ENCODE data around the gene ACAP2.

- TF ChIP-seq, protein P1, sequence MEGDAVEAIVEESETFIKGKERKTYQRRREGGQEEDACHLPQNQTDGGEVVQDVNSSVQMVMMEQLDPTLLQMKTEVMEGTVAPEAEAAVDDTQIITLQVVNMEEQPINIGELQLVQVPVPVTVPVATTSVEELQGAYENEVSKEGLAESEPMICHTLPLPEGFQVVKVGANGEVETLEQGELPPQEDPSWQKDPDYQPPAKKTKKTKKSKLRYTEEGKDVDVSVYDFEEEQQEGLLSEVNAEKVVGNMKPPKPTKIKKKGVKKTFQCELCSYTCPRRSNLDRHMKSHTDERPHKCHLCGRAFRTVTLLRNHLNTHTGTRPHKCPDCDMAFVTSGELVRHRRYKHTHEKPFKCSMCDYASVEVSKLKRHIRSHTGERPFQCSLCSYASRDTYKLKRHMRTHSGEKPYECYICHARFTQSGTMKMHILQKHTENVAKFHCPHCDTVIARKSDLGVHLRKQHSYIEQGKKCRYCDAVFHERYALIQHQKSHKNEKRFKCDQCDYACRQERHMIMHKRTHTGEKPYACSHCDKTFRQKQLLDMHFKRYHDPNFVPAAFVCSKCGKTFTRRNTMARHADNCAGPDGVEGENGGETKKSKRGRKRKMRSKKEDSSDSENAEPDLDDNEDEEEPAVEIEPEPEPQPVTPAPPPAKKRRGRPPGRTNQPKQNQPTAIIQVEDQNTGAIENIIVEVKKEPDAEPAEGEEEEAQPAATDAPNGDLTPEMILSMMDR (IDR thresholded peaks at IDR 0.05): no peak
- TF ChIP-seq POLR2A (IDR thresholded peaks at IDR 0.05): no peak
- no peak for TF ChIP-seq POLR2AphosphoS5 (IDR thresholded peaks at IDR 0.05)
- no peak for TF ChIP-seq EP300 (IDR thresholded peaks at IDR 0.05)
Measured at GRCh38 chr3:195241592-195242355, 201.0 kb downstream of the ACAP2 start.

Data from suprapubic skin (tissue), 4 donors.